Cerebellar cortex (tissue), 1 donor: ENCODE data around the gene IDI1.
"Not testable (repeated sequence)": the region's sequence is repeated elsewhere in the genome, so short reads cannot be mapped to it uniquely, and the experiment has no call there.

Experiments
- DNase-seq: peaks from one replicate; pipeline ENCODE4 v3.0.0-alpha.2; 2015; ENCODE audit warnings: low spot score

The IDI1 gene

GRCh38 chr10:1048732-1049424 lies at the start of gene IDI1:
IDI1 (minus strand) TSS chr10:1049119; CDS start chr10:1049003, 116 bp downstream.
- peak; percentile 99 for DNase-seq

GRCh38 chr10:1097436-1097835 lies 48.5 kb upstream of the IDI1 start:
- no peak for DNase-seq

- no peak for DNase-seq
Observed at GRCh38 chr10:1096287-1096889, 47.5 kb upstream of the IDI1 start.

- no peak for DNase-seq
Observed at GRCh38 chr10:1095498-1095897, 46.6 kb upstream of the IDI1 start.

- DNase-seq: no peak
Observed at GRCh38 chr10:1094112-1095057, 45.5 kb upstream of the IDI1 start.

GRCh38 chr10:1093696-1094095 lies 44.8 kb upstream of the IDI1 start:
- no peak for DNase-seq

- no peak for DNase-seq
Observed at GRCh38 chr10:1090696-1091095, 41.8 kb upstream of the IDI1 start.

- DNase-seq: no peak
Observed at GRCh38 chr10:1089017-1089689, 40.2 kb upstream of the IDI1 start.

GRCh38 chr10:1086787-1087186 lies 37.9 kb upstream of the IDI1 start:
- no peak for DNase-seq

GRCh38 chr10:1085258-1085657 lies 36.3 kb upstream of the IDI1 start:
- DNase-seq: no peak

GRCh38 chr10:1084011-1084950 lies 35.4 kb upstream of the IDI1 start:
- no peak for DNase-seq

GRCh38 chr10:1083581-1083980 lies 34.7 kb upstream of the IDI1 start:
- no peak for DNase-seq

GRCh38 chr10:1078668-1079067 lies 29.7 kb upstream of the IDI1 start:
- no peak for DNase-seq

- peak; percentile 38 for DNase-seq
Observed at GRCh38 chr10:1074748-1075308, 25.9 kb upstream of the IDI1 start.

- DNase-seq: peak; percentile 54
Observed at GRCh38 chr10:1074052-1074747, 25.3 kb upstream of the IDI1 start.

- no peak for DNase-seq
Observed at GRCh38 chr10:1070919-1071318, 22.0 kb upstream of the IDI1 start.

- no peak for DNase-seq
Observed at GRCh38 chr10:1068380-1069361, 19.8 kb upstream of the IDI1 start.

- DNase-seq: not testable (repeated sequence)
Observed at GRCh38 chr10:1066734-1067133, 17.8 kb upstream of the IDI1 start.

GRCh38 chr10:1064964-1065247 lies 16.0 kb upstream of the IDI1 start:
- DNase-seq: no peak
